ENCODE measurements around the gene TTC1. TPM values are rescaled to one million over a fixed set of nuclear protein-coding genes. Genes with fewer than 3 reads are reported as not detected.
"Not testable (repeated sequence)": the region's sequence is repeated elsewhere in the genome, so short reads cannot be mapped to it uniquely, and the experiment has no call there.

The TTC1 gene
- total and polyA plus RNA-seq, 2 of the 8 experiments (the other 6 are each of a cell fraction or from before 2014, with no cell fraction given), result 25.1 to 63.9 TPM

- H3K4me2 ChIP-seq (ENCODE audit: insufficient read depth in 1 of 2, low read depth in 2 of 2, low read length in 2 of 2), result peak overlapping the region in 1 of 2 experiments; percentile 95; a peak in 1 of 4 replicates
- CTCF ChIA-PET (ENCODE audit: partially characterized antibody), result interaction anchor here (2.1 kb wide), 1 partner anchor 13 kb away, joined by 12 read pairs; no protein-coding TSS in a partner anchor
Observed at GRCh38 chr5:160008529-160008876, 436 bp upstream of the TTC1 start.

More at GRCh38 chr5:160008529-160008876, 436 bp upstream of the TTC1 start:
- H3K9me3 ChIP-seq (ENCODE audit: insufficient read depth in 2 of 2, low read depth in 1 of 2, low read length in 1 of 2); H3K18ac ChIP-seq (ENCODE audit: extremely low read depth, low read length); H2BK120ac ChIP-seq (replicated peaks; ENCODE audit: low read depth, low read length); H2BK5ac ChIP-seq (ENCODE audit: low read depth, low read length); H2BK20ac ChIP-seq (ENCODE audit: low read length); H4K5ac ChIP-seq (ENCODE audit: insufficient read length, low read depth, low read length); H3K14ac ChIP-seq (ENCODE audit: insufficient read length); H3K4ac ChIP-seq (replicated peaks; ENCODE audit: insufficient read length, low read depth, low read length); FAIRE-seq; H3K79me1 ChIP-seq (ENCODE audit: low read depth, low read length); DNase-seq (ENCODE audit: low read depth in 1 of 2, low spot score in 2 of 2); H3K4me3 ChIP-seq (ENCODE audit: extremely low read depth in 1 of 4, insufficient read depth in 2 of 4, low read depth in 3 of 4, low read length in 4 of 4); H3K23ac ChIP-seq (ENCODE audit: insufficient read length); H2BK12ac ChIP-seq (ENCODE audit: low read depth, low read length); H2BK15ac ChIP-seq (ENCODE audit: low read length); H3K4me1 ChIP-seq (replicated peaks in 1 of 4; ENCODE audit: control insufficient read depth in 3 of 4, insufficient read depth in 4 of 4, low read length in 3 of 4); H3K27me3 ChIP-seq (replicated peaks in 1 of 4; ENCODE audit: control insufficient read depth in 3 of 4, extremely low read depth in 1 of 4, insufficient read depth in 3 of 4, low read length in 3 of 4); H3K9ac ChIP-seq (replicated peaks in 1 of 4; ENCODE audit: extremely low read depth in 1 of 4, low read depth in 3 of 4, low read length in 3 of 4); H3K56ac ChIP-seq (replicated peaks; ENCODE audit: insufficient read length, low read depth, low read length); H4K20me1 ChIP-seq (replicated peaks in 1 of 2; ENCODE audit: control insufficient read depth in 1 of 2, insufficient read depth in 2 of 2, low read length in 2 of 2); H2AK5ac ChIP-seq (ENCODE audit: low read depth, low read length); H4K91ac ChIP-seq (replicated peaks; ENCODE audit: insufficient read length, low read length); H3K27ac ChIP-seq (ENCODE audit: low read depth, low read length); H3K23me2 ChIP-seq (ENCODE audit: low read depth, low read length): not testable (repeated sequence)
- 93% methylated on average over 14 of the region's 14 CpGs; no CpG with 5 or more reads in 1 of the 2 experiments for WGBS, 2 experiments (ENCODE audit: extremely low coverage in 1 of 2, insufficient coverage in 1 of 2, insufficient read length in 1 of 2, insufficient replicate concordance in 2 of 2, low coverage in 1 of 2, low lambda C conversion rate in 2 of 2, missing lambda C conversion rate in 1 of 2)
- Histone ChIP-seq H2AFZ (ENCODE audit: low read length) (peak overlapping the region; percentile 54; the same call in 1 of the 2 replicates), H4K8ac (ENCODE audit: extremely low read depth, insufficient read depth, low read length) (peak overlapping the region; percentile 72; the same call in 1 of the 2 replicates), H3K79me2 (ENCODE audit: control insufficient read depth in 1 of 2, insufficient read depth in 2 of 2, low read length in 2 of 2) (peaks cover 11 to 34% of the 10 kb centered on the region in 2 experiments), H3K36me3 (ENCODE audit: control insufficient read depth in 2 of 4, insufficient read depth in 4 of 4, low read length in 3 of 4) (peaks cover 0 to 16% (median 10%) of the 10 kb centered on the region in 4 experiments; a peak in 6 of 8 replicates)
- POLR2A ChIA-PET (ENCODE audit: partially characterized antibody), result interaction anchor here (0.8 to 1.5 kb wide), 8 partner anchors 13 to 344 kb away, joined by 3 to 6 read pairs (median 3); no protein-coding TSS in a partner anchor

Data from H1 (cell line).